ENCODE measurements around the gene TAOK2.

TAOK2 gene

GRCh38 chr16:29986931-29987330, 13.3 kb downstream of the TAOK2 start:
- DNase-seq (ENCODE audit: low read depth in 2 of 2, low spot score in 1 of 2), result no peak

- DNase-seq (ENCODE audit: low read depth in 2 of 2, low spot score in 1 of 2), result no peak
Observed at GRCh38 chr16:29987371-29988085, 13.9 kb downstream of the TAOK2 start.

- DNase-seq (ENCODE audit: low read depth in 2 of 2, low spot score in 1 of 2), result no peak
Observed at GRCh38 chr16:29988346-29989075, 14.8 kb downstream of the TAOK2 start.

GRCh38 chr16:29989111-29989858, 15.6 kb downstream of the TAOK2 start:
- DNase-seq (ENCODE audit: low read depth in 2 of 2, low spot score in 1 of 2), result no peak

- no peak for DNase-seq (ENCODE audit: low read depth in 2 of 2, low spot score in 1 of 2)
Observed at GRCh38 chr16:29990034-29990433, 16.4 kb downstream of the TAOK2 start.

GRCh38 chr16:29990883-29991570, 17.4 kb downstream of the TAOK2 start:
- DNase-seq (ENCODE audit: low read depth in 2 of 2, low spot score in 1 of 2), result no peak

- no peak for DNase-seq (ENCODE audit: low read depth in 2 of 2, low spot score in 1 of 2)
Observed at GRCh38 chr16:29991571-29991904, 17.9 kb downstream of the TAOK2 start.

GRCh38 chr16:29992344-29992967, 18.8 kb downstream of the TAOK2 start:
- no peak for DNase-seq (ENCODE audit: low read depth in 2 of 2, low spot score in 1 of 2)

- DNase-seq (ENCODE audit: low read depth in 2 of 2, low spot score in 1 of 2), result no peak
Observed at GRCh38 chr16:29993191-29993902, 19.7 kb downstream of the TAOK2 start.

- DNase-seq (ENCODE audit: low read depth in 2 of 2, low spot score in 1 of 2), result no peak
Observed at GRCh38 chr16:29993903-29994599, 20.4 kb downstream of the TAOK2 start.

GRCh38 chr16:29994600-29995323, 21.1 kb downstream of the TAOK2 start:
- DNase-seq (ENCODE audit: low read depth in 2 of 2, low spot score in 1 of 2), result peak; percentile 33 to 45

GRCh38 chr16:29995324-29995910, 21.7 kb downstream of the TAOK2 start, which contains the start of gene HIRIP3:
Gene HIRIP3 (minus strand): TSS chr16:29995617. CDS start chr16:29995605, 12 bp downstream.
- peak; percentile 63 to 66 for DNase-seq (ENCODE audit: low read depth in 2 of 2, low spot score in 1 of 2)

GRCh38 chr16:29995911-29996765, 22.5 kb downstream of the TAOK2 start, which contains the start of gene INO80E:
Gene INO80E (plus strand): TSS chr16:29996241. CDS start chr16:29996311, 70 bp downstream.
- peak; percentile 98 for DNase-seq (ENCODE audit: low read depth in 2 of 2, low spot score in 1 of 2)

GRCh38 chr16:29996766-29997250, 23.1 kb downstream of the TAOK2 start:
- no peak for DNase-seq (ENCODE audit: low read depth in 2 of 2, low spot score in 1 of 2)

GRCh38 chr16:29999605-30000004, 25.9 kb downstream of the TAOK2 start:
- no peak for DNase-seq (ENCODE audit: low read depth in 2 of 2, low spot score in 1 of 2)

- DNase-seq (ENCODE audit: low read depth in 2 of 2, low spot score in 1 of 2), result no peak
Observed at GRCh38 chr16:30000735-30001631, 27.3 kb downstream of the TAOK2 start.

All from stimulated activated CD8-positive, alpha-beta memory T cell treated with anti-CD3 and anti-CD28 coated beads, Interleukin-4, amount 100 ng/mL, for 4 hours (primary cell).